Caco-2 (cell line): ENCODE data around the gene RNF145. TPM values are rescaled to one million over a fixed set of nuclear protein-coding genes. Genes with fewer than 3 reads are reported as not detected.

ENCODE experiments used
- BruUV-seq: library from RNA; stranded (reverse); fragments of 400-500 nt; replicated peaks from 2 replicates; lab custom pipeline; 2021; lab: Mats Ljungman, UMichigan
- CTCF ChIA-PET: fragments of 300-600 bp; sonication (Branson Sonifier 250); formaldehyde crosslinking; loops from one replicate; lab custom pipeline; 2022; ENCODE audit warnings: antibody characterized with exemption; lab: Charles Lee
- POLR2A ChIA-PET: fragments of 300-600 bp; sonication (Branson Sonifier 250); formaldehyde crosslinking; loops from one replicate; lab custom pipeline; 2022; ENCODE audit warnings: antibody characterized with exemption; lab: Charles Lee
- DNase-seq, 2 experiments: peaks; one replicate each; pipeline versions ENCODE4 v3.0.0 to v3.0.0-alpha.2; 2020 to 2022
- H3K27me3 ChIP-seq: replicated peaks from 2 replicates; pipeline ENCODE4 v1.6.0; 2011; ENCODE audit warnings: low read length; ENCODE audit not compliant: control insufficient read depth, insufficient read depth
- H3K36me3 ChIP-seq: 2 replicates; pipeline ENCODE4 v1.5.1; 2011; ENCODE audit warnings: low read length; ENCODE audit not compliant: control insufficient read depth, insufficient read depth
- H3K4me1 ChIP-seq: fragments of 250-450 bp; sonication (Bioruptor Pico); 2 replicates; pipeline ENCODE4 v1.5.1; 2020; ENCODE audit warnings: mild to moderate bottlenecking
- H3K4me3 ChIP-seq: 2 replicates; pipeline ENCODE4 v1.5.1; 2011; ENCODE audit warnings: low read depth, mild to moderate bottlenecking, control low read depth, low read length
- H3K9me3 ChIP-seq: fragments of 250-450 bp; sonication (Bioruptor Pico); 2 replicates; pipeline ENCODE4 v1.5.1; 2020; ENCODE audit warnings: mild to moderate bottlenecking, moderate library complexity
- H3K27ac Mint-ChIP-seq: one replicate; pipeline ENCODE4 v1.8.0; 2022; ENCODE audit warnings: mixed read lengths; ENCODE audit not compliant: unreplicated experiment
- H3K27me3 Mint-ChIP-seq: one replicate; pipeline ENCODE4 v1.8.0; 2022; ENCODE audit warnings: mixed read lengths; ENCODE audit not compliant: insufficient read depth, unreplicated experiment
- H3K36me3 Mint-ChIP-seq: one replicate; pipeline ENCODE4 v1.8.0; 2022; ENCODE audit warnings: mild to moderate bottlenecking, mixed read lengths; ENCODE audit not compliant: insufficient read depth, unreplicated experiment
- H3K4me1 Mint-ChIP-seq: one replicate; pipeline ENCODE4 v1.8.0; 2022; ENCODE audit warnings: low read depth, mixed read lengths; ENCODE audit not compliant: unreplicated experiment
- H3K4me3 Mint-ChIP-seq: one replicate; pipeline ENCODE4 v1.8.0; 2022; ENCODE audit warnings: mild to moderate bottlenecking, moderate library complexity, mixed read lengths; ENCODE audit not compliant: unreplicated experiment
- H3K9me3 Mint-ChIP-seq: one replicate; pipeline ENCODE4 v1.8.0; 2022; ENCODE audit warnings: mixed read lengths; ENCODE audit not compliant: unreplicated experiment
- intact Hi-C: fragments of 100-400 bp; cut with micrococcal nuclease; formaldehyde crosslinking; loops from one replicate; pipeline ENCODE4 v1.10.0; 2022; ENCODE audit not compliant: unreplicated experiment
- total RNA-seq: library from RNA; stranded (reverse); gene quantifications from 2 replicates; pipeline ENCODE4 v1.2.3, GENCODE V29; 2022
- TF ChIP-seq, protein P1 (sequence below), 2 experiments: fragments of 200-600 bp in 1 of 2; IDR thresholded peaks; 1 replicate in 1 of 2; 2 replicates in 1 of 2; pipeline versions ENCODE4 v1.5.1 to v1.8.0; 2011 to 2022; ENCODE audit warnings: antibody characterized with exemption in 1 of 2, control low read depth in 1 of 2, inconsistent platforms in 1 of 2, low read depth in 1 of 2, low read length in 1 of 2, mild to moderate bottlenecking in 1 of 2, moderate library complexity in 1 of 2; ENCODE audit not compliant: insufficient read depth in 1 of 2, severe bottlenecking in 1 of 2, unreplicated experiment in 1 of 2

RNF145 gene
- total RNA-seq, 1 experiment from 2014 or later, result 38.7 TPM

DNA sequence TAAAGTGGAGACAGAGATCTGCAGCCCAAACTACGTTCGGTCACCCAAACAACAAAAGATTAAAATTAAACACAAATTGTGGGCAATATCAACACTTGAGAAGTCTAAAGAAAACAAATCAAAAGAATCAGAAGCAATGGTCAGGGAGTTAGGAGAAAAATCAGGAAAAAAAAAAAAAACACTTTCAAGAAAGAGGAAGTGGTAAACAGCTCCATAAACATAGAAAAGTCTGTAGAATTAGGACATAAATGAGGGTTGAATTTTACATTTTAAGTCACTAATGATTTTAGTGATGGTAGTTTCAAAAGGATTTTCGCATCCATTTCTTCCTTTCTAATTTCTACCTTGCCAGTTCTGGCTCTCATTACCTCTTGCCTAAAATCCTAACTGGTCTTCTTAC is 10.1 kb downstream of the RNF145 start:
- no peak overlapping the region for H3K4me3 Mint-ChIP-seq
- no peaks in the 10 kb centered on the region for H3K27me3 ChIP-seq
- BruUV-seq, result no TSS peak
- TF ChIP-seq, protein P1, sequence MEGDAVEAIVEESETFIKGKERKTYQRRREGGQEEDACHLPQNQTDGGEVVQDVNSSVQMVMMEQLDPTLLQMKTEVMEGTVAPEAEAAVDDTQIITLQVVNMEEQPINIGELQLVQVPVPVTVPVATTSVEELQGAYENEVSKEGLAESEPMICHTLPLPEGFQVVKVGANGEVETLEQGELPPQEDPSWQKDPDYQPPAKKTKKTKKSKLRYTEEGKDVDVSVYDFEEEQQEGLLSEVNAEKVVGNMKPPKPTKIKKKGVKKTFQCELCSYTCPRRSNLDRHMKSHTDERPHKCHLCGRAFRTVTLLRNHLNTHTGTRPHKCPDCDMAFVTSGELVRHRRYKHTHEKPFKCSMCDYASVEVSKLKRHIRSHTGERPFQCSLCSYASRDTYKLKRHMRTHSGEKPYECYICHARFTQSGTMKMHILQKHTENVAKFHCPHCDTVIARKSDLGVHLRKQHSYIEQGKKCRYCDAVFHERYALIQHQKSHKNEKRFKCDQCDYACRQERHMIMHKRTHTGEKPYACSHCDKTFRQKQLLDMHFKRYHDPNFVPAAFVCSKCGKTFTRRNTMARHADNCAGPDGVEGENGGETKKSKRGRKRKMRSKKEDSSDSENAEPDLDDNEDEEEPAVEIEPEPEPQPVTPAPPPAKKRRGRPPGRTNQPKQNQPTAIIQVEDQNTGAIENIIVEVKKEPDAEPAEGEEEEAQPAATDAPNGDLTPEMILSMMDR (IDR thresholded peaks at IDR 0.05; ENCODE audit: insufficient read depth in 1 of 2, low read depth in 1 of 2, low read length in 1 of 2, severe bottlenecking in 1 of 2, unreplicated experiment in 1 of 2), result no peak
- no peaks in the 10 kb centered on the region for H3K9me3 Mint-ChIP-seq
- no peaks in the 10 kb centered on the region; the same call in 1 of the 2 replicates for H3K36me3 ChIP-seq
- CTCF ChIA-PET, result no interaction called here
- H3K36me3 Mint-ChIP-seq, result peaks cover 19% of the 10 kb centered on the region
- no peaks in the 10 kb centered on the region for H3K4me1 Mint-ChIP-seq
- no peak overlapping the region for H3K4me3 ChIP-seq
- POLR2A ChIA-PET, result no interaction called here
- no peak overlapping the region for H3K27ac Mint-ChIP-seq
- H3K27me3 Mint-ChIP-seq, result no peaks in the 10 kb centered on the region
- no peak for DNase-seq
- H3K9me3 ChIP-seq, result no peaks in the 10 kb centered on the region
- intact Hi-C loops, result no loop called here
- no peaks in the 10 kb centered on the region for H3K4me1 ChIP-seq

DNA sequence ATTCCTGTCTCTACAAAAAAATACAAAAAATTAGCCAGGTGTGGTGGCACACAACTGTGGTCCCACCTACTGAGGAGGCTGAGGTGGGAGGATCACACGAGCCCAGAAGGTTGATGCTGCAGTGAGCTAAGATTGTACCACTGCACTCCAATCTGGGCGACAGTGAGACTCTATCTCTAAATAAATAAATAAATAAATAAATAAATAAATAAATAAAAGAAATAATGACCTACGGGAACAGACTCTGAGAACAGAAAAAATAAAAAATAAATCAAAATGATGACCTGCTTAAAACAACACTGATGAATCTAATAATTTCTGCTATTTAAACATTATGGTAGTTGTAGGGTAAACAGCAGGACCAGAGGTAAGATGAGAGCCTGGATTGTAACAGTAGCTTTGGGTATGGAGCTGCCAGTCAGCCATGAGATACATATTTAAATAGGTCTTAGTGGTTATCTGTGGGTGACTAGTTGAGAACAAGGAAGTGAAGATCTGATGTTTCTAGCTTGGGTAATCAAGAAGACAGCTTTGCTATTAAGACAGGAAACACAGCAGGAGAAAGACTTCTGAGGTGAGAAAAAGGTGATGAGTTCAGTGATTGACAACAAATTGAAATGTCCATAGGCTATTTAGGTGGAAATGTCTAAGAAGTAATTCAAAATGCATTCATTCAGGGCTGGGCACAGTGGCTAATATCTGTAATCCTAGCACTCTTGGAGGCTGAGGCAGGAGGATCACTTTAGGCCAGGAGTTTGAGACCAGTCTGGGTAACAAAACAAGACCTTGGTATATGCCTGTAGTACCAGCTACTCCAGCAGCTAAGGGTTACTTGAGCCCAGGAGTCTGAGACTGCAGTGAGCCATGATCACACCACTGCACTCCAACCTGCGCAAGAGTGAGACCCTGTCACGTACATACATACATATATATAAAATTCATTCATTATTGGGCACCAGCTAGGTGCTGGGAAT is 11.0 kb downstream of the RNF145 start:
- CTCF ChIA-PET, result no interaction called here

DNA sequence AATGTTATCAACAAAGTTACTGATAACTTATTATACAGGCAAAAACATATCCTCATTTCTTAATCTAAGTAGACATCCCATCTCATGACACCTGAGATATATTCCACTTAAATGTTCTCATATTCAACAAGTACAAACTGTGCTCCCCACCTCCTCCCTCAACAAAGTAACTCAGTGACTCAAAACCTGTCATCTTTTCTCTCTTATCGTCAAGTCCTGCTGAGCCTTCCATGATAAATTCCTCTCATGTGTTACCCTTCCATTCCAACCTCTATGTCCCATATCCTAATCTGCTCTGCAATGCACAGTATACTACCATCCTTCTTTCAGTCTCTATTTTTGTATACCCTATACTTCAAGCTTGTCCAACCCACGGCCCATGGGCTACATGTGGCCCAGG is 13.6 kb downstream of the RNF145 start:
- Mint-ChIP-seq H3K36me3 (peaks cover 35% of the 10 kb centered on the region), H3K27me3 (no peaks in the 10 kb centered on the region), H3K4me3 (no peak overlapping the region), H3K4me1 (no peaks in the 10 kb centered on the region), H3K9me3 (no peaks in the 10 kb centered on the region), H3K27ac (no peak overlapping the region)
- H3K27me3 ChIP-seq, result no peaks in the 10 kb centered on the region
- H3K4me1 ChIP-seq, result no peaks in the 10 kb centered on the region
- POLR2A ChIA-PET, result no interaction called here
- DNase-seq, result no peak
- H3K9me3 ChIP-seq, result no peaks in the 10 kb centered on the region
- TF ChIP-seq, protein P1 (IDR thresholded peaks at IDR 0.05; ENCODE audit: insufficient read depth in 1 of 2, low read depth in 1 of 2, low read length in 1 of 2, severe bottlenecking in 1 of 2, unreplicated experiment in 1 of 2), result no peak
- CTCF ChIA-PET, result no interaction called here
- no peaks in the 10 kb centered on the region; the same call in 1 of the 2 replicates for H3K36me3 ChIP-seq
- BruUV-seq, result no TSS peak
- intact Hi-C loops, result no loop called here
- no peak overlapping the region for H3K4me3 ChIP-seq

More for the DNA sequence above, 11.0 kb downstream of the RNF145 start:
- Histone ChIP-seq H3K36me3 (no peaks in the 10 kb centered on the region; the same call in 1 of the 2 replicates), H3K9me3 (no peaks in the 10 kb centered on the region), H3K4me1 (no peaks in the 10 kb centered on the region), H3K4me3 (no peak overlapping the region), H3K27me3 (no peaks in the 10 kb centered on the region)
- POLR2A ChIA-PET, result no interaction called here
- no peak overlapping the region for H3K27ac Mint-ChIP-seq
- peaks cover 20% of the 10 kb centered on the region for H3K36me3 Mint-ChIP-seq
- intact Hi-C loops, result no loop called here
- BruUV-seq, result no TSS peak
- H3K9me3 Mint-ChIP-seq, result no peaks in the 10 kb centered on the region
- no peaks in the 10 kb centered on the region for H3K4me1 Mint-ChIP-seq
- H3K4me3 Mint-ChIP-seq, result no peak overlapping the region
- TF ChIP-seq, protein P1 (IDR thresholded peaks at IDR 0.05; ENCODE audit: insufficient read depth in 1 of 2, low read depth in 1 of 2, low read length in 1 of 2, severe bottlenecking in 1 of 2, unreplicated experiment in 1 of 2), result no peak
- H3K27me3 Mint-ChIP-seq, result no peaks in the 10 kb centered on the region
- no peak for DNase-seq
